ENCODE results near the gene DSCAML1. TPM values are rescaled to one million over a fixed set of nuclear protein-coding genes. Genes with fewer than 3 reads are reported as not detected.

DSCAML1 gene
- total and polyA plus RNA-seq, 9 of the 15 experiments (the other 6 are each of a cell fraction or from before 2014, with no cell fraction given) = not detected

DNA sequence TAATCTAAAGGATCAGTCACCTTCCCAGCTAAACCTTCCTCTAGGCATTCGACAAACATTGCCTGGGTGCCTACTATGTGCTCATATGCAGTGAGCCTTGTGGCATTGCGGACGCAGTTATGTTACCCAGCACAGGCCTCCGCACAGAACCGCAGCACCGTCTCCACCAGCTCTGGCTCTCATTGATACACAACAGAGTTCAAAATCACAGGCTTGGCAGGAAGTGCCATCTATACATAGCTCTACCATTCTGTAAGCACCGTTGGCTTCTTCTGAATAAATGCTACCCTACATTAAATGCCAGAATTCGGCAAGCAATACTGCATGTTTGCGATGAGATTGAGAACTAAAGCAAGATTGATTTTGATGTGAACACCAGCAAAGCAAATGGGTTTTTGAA is 31.0 kb downstream of the DSCAML1 start:
- 9% methylated on average over 9 of the region's 9 CpGs for WGBS (ENCODE audit: insufficient coverage, low coverage, missing lambda C conversion rate)
- POLR2A ChIA-PET = no interaction called here
- Histone ChIP-seq H3K79me2 (ENCODE audit: control insufficient read depth, insufficient read depth, low read length) (no peaks in the 10 kb centered on the region), H3K4me3 (no peak overlapping the region), H3K9me3 (replicated peaks; ENCODE audit: control insufficient read depth, insufficient read depth, low read depth, low read length) (no peaks in the 10 kb centered on the region), H3K9ac (ENCODE audit: insufficient read depth in 1 of 2, low read depth in 2 of 2, low read length in 2 of 2) (no peak overlapping the region), H2AFZ (ENCODE audit: low read depth, low read length) (no peak overlapping the region), H3K9me1 (ENCODE audit: control insufficient read depth, insufficient read depth, low read length) (no peaks in the 10 kb centered on the region), H4K20me1 (replicated peaks; ENCODE audit: control insufficient read depth, insufficient read depth, low read length) (no peaks in the 10 kb centered on the region; the same call in none of the 2 replicates), H3K27ac (ENCODE audit: extremely low read depth, low read depth, low read length) (no peak overlapping the region), H3K4me1 (replicated peaks in 1 of 2; ENCODE audit: control insufficient read depth in 2 of 2, insufficient read depth in 2 of 2, low read length in 2 of 2) (no peaks in the 10 kb centered on the region), H3K36me3 (ENCODE audit: control insufficient read depth, insufficient read depth, low read length) (no peaks in the 10 kb centered on the region), H3K27me3 (ENCODE audit: control insufficient read depth in 2 of 2, insufficient read depth in 2 of 2, low read length in 2 of 2) (peaks cover 35 to 43% of the 10 kb centered on the region in 2 experiments; a peak in 4 of 5 replicates), H3K4me2 (ENCODE audit: insufficient read depth, low read length) (no peak overlapping the region)
- CTCF ChIA-PET (ENCODE audit: low intra/inter-chr PET ratio) = no interaction called here
- FAIRE-seq (no peak), ATAC-seq (no peak), DNase-seq (ENCODE audit: extremely low read depth in 1 of 4, low spot score in 3 of 4) (no peak)
- intact Hi-C loops (cut with micrococcal nuclease) = no loop called here
- BruUV-seq (replicated peaks) = no TSS peak
- in situ Hi-C loops (cut with MboI) = no loop called here
- TF ChIP-seq, protein P1, sequence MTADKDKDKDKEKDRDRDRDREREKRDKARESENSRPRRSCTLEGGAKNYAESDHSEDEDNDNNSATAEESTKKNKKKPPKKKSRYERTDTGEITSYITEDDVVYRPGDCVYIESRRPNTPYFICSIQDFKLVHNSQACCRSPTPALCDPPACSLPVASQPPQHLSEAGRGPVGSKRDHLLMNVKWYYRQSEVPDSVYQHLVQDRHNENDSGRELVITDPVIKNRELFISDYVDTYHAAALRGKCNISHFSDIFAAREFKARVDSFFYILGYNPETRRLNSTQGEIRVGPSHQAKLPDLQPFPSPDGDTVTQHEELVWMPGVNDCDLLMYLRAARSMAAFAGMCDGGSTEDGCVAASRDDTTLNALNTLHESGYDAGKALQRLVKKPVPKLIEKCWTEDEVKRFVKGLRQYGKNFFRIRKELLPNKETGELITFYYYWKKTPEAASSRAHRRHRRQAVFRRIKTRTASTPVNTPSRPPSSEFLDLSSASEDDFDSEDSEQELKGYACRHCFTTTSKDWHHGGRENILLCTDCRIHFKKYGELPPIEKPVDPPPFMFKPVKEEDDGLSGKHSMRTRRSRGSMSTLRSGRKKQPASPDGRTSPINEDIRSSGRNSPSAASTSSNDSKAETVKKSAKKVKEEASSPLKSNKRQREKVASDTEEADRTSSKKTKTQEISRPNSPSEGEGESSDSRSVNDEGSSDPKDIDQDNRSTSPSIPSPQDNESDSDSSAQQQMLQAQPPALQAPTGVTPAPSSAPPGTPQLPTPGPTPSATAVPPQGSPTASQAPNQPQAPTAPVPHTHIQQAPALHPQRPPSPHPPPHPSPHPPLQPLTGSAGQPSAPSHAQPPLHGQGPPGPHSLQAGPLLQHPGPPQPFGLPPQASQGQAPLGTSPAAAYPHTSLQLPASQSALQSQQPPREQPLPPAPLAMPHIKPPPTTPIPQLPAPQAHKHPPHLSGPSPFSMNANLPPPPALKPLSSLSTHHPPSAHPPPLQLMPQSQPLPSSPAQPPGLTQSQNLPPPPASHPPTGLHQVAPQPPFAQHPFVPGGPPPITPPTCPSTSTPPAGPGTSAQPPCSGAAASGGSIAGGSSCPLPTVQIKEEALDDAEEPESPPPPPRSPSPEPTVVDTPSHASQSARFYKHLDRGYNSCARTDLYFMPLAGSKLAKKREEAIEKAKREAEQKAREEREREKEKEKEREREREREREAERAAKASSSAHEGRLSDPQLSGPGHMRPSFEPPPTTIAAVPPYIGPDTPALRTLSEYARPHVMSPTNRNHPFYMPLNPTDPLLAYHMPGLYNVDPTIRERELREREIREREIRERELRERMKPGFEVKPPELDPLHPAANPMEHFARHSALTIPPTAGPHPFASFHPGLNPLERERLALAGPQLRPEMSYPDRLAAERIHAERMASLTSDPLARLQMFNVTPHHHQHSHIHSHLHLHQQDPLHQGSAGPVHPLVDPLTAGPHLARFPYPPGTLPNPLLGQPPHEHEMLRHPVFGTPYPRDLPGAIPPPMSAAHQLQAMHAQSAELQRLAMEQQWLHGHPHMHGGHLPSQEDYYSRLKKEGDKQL (CRISPR knock-in tag; IDR thresholded peaks at IDR 0.05; ENCODE audit: borderline replicate concordance) = no peak
- no peak for TF ChIP-seq E2F3 (CRISPR knock-in tag; IDR thresholded peaks at IDR 0.05)
- TF ChIP-seq, protein P2, sequence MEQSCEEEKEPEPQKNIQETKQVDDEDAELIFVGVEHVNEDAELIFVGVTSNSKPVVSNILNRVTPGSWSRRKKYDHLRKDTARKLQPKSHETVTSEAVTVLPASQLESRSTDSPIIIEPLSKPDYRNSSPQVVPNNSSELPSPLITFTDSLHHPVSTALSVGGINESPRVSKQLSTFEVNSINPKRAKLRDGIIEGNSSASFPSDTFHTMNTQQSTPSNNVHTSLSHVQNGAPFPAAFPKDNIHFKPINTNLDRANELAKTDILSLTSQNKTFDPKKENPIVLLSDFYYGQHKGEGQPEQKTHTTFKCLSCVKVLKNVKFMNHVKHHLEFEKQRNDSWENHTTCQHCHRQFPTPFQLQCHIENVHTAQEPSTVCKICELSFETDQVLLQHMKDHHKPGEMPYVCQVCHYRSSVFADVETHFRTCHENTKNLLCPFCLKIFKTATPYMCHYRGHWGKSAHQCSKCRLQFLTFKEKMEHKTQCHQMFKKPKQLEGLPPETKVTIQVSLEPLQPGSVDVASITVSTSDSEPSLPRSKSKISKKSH (CRISPR knock-in tag; IDR thresholded peaks at IDR 0.05) = no peak
- TF ChIP-seq, protein P3, sequence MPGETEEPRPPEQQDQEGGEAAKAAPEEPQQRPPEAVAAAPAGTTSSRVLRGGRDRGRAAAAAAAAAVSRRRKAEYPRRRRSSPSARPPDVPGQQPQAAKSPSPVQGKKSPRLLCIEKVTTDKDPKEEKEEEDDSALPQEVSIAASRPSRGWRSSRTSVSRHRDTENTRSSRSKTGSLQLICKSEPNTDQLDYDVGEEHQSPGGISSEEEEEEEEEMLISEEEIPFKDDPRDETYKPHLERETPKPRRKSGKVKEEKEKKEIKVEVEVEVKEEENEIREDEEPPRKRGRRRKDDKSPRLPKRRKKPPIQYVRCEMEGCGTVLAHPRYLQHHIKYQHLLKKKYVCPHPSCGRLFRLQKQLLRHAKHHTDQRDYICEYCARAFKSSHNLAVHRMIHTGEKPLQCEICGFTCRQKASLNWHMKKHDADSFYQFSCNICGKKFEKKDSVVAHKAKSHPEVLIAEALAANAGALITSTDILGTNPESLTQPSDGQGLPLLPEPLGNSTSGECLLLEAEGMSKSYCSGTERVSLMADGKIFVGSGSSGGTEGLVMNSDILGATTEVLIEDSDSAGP (CRISPR knock-in tag; IDR thresholded peaks at IDR 0.05) = no peak
- TF ChIP-seq, protein P4, sequence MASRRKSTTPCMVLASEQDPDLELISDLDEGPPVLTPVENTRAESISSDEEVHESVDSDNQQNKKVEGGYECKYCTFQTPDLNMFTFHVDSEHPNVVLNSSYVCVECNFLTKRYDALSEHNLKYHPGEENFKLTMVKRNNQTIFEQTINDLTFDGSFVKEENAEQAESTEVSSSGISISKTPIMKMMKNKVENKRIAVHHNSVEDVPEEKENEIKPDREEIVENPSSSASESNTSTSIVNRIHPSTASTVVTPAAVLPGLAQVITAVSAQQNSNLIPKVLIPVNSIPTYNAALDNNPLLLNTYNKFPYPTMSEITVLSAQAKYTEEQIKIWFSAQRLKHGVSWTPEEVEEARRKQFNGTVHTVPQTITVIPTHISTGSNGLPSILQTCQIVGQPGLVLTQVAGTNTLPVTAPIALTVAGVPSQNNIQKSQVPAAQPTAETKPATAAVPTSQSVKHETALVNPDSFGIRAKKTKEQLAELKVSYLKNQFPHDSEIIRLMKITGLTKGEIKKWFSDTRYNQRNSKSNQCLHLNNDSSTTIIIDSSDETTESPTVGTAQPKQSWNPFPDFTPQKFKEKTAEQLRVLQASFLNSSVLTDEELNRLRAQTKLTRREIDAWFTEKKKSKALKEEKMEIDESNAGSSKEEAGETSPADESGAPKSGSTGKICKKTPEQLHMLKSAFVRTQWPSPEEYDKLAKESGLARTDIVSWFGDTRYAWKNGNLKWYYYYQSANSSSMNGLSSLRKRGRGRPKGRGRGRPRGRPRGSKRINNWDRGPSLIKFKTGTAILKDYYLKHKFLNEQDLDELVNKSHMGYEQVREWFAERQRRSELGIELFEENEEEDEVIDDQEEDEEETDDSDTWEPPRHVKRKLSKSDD (conservative IDR thresholded peaks at IDR 0.05; ENCODE audit: low read length) = no peak
- TF ChIP-seq ZFP1 (CRISPR knock-in tag; IDR thresholded peaks at IDR 0.05) = no peak
- no peak for TF ChIP-seq ZNF124 (CRISPR knock-in tag; IDR thresholded peaks at IDR 0.05)
- TF ChIP-seq ZNF174 (CRISPR knock-in tag; IDR thresholded peaks at IDR 0.05) = no peak
- no peak for TF ChIP-seq EHMT2 (IDR thresholded peaks at IDR 0.05)
- no peak for TF ChIP-seq ESRRA (IDR thresholded peaks at IDR 0.05; ENCODE audit: borderline replicate concordance, low read depth)
- TF ChIP-seq CSDE1 (IDR thresholded peaks at IDR 0.05) = no peak
- no peak for TF ChIP-seq ZNF57 (CRISPR knock-in tag; IDR thresholded peaks at IDR 0.05)

Data from K562 (cell line).